Measurements from ENCODE around the gene SUFU.
A peak's percentile ranks its signal among the peaks of the same experiment; 100 is the strongest.

SUFU gene

GRCh38 chr10:102641880-102642735 is 138.3 kb downstream of the SUFU start:
- peak; percentile 99 for DNase-seq (ENCODE audit: low read depth)
- TF ChIP-seq CTCF (conservative IDR thresholded peaks at IDR 0.05; ENCODE audit: low read depth, low read length): no peak
- H3K4me3 ChIP-seq (ENCODE audit: low read depth, low read length): peak overlapping the region; percentile 85

- no peak for TF ChIP-seq CTCF (conservative IDR thresholded peaks at IDR 0.05; ENCODE audit: low read depth, low read length)
- peak overlapping the region; percentile 85 for H3K4me3 ChIP-seq (ENCODE audit: low read depth, low read length)
- peak; percentile 60 for DNase-seq (ENCODE audit: low read depth)
Observed at GRCh38 chr10:102642736-102643335, 139.1 kb downstream of the SUFU start.

- peak; percentile 82 for DNase-seq (ENCODE audit: low read depth)
- TF ChIP-seq CTCF (conservative IDR thresholded peaks at IDR 0.05; ENCODE audit: low read depth, low read length): no peak
- peak overlapping the region; percentile 85 for H3K4me3 ChIP-seq (ENCODE audit: low read depth, low read length)
Observed at GRCh38 chr10:102643336-102644065, 139.7 kb downstream of the SUFU start.

- TF ChIP-seq CTCF (conservative IDR thresholded peaks at IDR 0.05; ENCODE audit: low read depth, low read length): no peak
- DNase-seq (ENCODE audit: low read depth): peak; percentile 57
- H3K4me3 ChIP-seq (ENCODE audit: low read depth, low read length): peak within 1 kb of the TSS; percentile 85
Observed at GRCh38 chr10:102644066-102644645, 140.4 kb downstream of the SUFU start, which contains the start of gene TRIM8. TRIM8 (plus strand) TSS chr10:102644479; CDS start chr10:102644618, 139 bp downstream.

- peak; percentile 79 for DNase-seq (ENCODE audit: low read depth)
- peak; percentile 55 for TF ChIP-seq CTCF (conservative IDR thresholded peaks at IDR 0.05; ENCODE audit: low read depth, low read length)
- H3K4me3 ChIP-seq (ENCODE audit: low read depth, low read length): peak overlapping the region; percentile 85
Observed at GRCh38 chr10:102644646-102645387, 141.0 kb downstream of the SUFU start.

GRCh38 chr10:102645388-102645740 is 141.6 kb downstream of the SUFU start:
- H3K4me3 ChIP-seq (ENCODE audit: low read depth, low read length): peak overlapping the region; percentile 85
- TF ChIP-seq CTCF (conservative IDR thresholded peaks at IDR 0.05; ENCODE audit: low read depth, low read length): no peak
- DNase-seq (ENCODE audit: low read depth): no peak
